ENCODE measurements around the gene HS1BP3.

Gene HS1BP3

DNA sequence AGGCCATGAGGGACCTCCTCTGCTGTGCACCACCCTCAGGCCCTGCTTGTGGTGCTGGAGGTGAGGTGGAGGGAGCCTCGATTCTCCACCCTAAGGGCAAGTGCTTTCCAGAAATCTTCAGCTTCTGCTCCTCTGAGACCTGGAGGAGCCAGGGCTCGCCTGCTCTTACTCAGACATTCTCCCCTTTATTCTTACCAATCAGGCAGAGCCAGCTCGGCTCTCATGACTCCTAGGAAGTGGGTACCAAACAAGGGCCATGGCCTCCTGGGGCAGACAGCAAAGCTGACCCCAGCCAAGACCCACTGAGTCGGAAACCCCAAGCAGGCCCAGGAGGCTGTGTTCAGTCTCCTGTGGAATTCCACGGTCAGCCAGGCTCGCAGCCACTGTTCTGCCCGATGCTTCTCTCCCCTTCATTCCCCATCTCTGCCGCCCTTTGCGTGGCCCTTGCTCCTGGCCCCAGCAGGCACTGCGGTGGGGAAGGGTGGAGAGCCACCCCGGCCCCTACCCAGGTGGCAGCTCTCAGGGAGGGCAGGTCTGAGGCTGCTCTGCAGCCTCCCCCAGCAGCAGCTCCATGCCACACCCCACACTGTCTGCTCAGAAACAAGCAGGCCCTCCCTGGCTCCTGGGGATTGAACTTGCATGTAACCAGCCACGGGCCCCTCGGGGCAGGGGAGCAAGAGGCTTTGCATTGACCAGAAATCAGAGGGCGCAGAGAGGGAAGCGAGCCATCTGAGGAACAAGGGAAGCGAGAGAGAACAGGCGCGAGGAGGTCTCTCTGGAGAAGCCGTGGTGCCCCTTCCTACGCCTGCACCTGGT lies 24.0 kb downstream of the HS1BP3 start:
- DNase-seq: no peak

DNA sequence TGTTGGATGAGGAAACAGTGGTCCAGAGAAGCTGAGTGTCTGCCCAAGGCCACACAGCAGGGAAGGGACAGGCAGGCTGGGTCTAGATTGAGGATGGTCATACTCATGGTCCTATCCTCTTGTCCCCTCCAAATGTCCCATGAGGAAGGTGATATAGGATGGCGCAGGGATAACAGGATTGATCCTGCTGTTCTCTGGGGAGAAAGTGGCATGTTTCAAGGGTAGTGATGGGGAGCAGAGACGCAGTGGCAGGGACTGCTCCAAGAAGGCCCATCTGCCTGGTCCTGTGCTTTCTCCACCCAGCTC lies 24.6 kb downstream of the HS1BP3 start:
- DNase-seq: no peak

DNA sequence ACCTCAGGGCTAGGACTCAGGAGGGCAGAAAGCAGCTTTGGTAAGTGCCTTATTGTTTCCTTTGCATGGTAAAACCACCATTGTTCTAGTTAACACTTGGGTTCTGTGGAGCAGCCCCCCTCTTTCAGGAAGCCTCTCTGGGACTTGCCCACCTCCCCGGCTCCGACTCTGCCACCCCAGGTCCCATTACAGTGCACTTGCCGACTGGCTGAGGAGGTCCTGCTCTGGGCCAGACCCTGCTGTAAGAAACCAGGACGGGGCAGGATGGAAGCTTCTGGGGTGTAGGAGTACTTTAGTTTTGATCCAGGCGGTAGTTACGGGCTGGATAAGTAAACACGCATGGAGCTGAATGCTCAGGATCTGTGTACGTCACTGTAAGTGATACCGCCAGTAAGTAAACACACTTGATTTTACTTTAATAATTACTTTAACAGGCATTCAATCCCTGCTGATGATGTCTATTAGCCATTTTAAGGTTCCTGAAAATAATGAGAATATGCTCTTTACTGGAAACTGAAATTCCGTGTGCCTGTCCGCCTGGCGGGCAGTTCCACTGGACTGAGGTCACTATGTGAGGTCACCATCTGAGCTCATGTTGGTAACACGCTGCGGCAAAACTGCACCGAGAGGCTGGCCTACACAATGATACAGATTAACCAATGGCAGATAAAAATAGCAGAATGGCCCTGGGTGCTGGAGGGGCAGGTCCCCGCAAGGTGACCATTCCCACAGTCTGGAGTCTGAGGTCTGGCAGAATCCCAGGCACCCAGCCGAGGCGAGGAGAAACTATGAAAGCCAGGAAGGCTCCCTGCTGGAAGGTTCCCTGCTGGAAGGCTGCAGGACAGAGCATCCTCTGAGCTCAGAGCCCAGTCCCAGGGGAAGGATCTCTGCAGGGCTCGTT lies 25.2 kb downstream of the HS1BP3 start:
- DNase-seq: no peak

DNA sequence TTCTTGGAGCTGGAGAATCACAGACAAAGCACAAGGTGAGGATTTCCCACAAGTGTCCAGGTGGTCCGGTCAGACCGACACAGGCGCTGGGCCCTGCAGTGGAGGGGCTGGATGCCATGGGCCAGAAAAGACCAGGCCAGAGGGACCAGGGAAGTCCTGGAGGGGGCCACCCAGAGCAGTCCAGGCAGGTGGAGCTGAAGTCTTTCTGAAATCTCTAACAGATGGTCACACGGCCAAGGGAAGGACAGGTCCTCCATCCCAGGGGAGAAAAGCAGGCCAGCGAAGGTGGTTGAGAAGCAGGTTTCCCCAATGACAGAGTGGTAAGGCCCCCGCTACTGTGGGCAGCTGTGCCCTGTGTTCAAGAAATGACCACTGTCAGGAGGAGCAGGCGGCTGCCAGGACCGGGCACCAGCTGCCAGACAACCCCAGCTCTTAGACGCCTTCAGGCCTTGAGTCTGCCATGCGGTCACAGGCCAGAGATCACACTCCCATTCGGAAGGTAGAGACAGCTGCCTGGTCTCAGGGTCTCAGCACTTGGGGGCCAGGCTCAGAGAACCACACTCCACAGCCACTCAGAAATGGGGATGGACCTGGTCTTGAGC lies 25.9 kb downstream of the HS1BP3 start:
- no peak for DNase-seq

DNA sequence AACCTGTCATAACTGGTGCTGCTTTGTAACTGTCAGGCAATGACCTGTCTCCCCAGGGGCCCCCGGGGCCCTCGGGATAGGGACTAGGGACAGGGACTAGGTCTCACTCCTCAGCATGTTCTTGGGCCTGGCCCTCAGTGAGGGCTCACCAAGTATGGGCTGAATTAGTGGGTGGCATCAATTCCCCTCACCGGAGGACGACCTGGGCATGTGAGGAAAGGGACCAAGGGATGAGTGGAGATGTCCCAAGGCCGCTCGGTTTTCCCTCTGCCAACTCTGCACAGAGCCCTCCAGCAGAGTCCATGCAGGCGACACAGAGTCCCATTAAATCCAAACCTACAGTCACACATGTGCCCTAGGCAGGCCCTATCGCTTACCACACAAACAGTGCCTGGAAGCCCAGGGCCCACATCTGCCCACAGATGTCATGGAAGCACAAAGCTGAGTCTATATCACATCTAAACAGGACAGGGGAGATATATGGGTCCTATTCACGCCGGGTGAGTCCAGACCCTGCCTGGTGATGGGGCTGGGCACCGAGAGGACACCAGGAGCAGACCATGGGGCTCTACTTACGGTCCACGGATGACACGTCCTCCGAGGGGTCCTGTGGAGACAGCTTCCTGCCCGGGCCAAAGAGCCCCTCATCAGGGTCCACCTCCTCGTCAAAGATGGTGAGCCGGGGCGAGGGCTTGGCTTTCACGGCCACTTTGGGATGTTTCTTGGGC lies 26.6 kb downstream of the HS1BP3 start:
- DNase-seq: no peak

DNA sequence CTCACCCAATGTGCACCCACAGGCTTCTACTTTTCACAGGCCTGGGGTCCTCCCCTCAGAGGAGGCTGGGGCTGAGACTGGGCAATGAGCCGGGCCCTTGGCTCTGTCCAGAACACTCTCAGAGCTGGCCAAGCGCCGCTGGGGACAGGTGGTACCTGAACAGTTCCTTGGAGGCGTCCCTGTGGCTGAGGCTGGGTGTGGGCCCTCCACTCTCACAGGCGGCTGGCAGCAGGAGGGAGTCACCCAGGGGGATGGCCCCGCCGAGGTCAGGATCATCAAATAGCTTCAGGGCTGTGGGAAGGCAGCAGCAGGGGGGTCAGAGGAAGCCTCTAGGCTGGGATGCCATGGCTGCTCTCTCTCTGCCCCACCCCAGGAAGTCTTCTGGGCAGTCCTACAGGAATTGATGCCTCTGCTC lies 27.1 kb downstream of the HS1BP3 start:
- DNase-seq: no peak

DNA sequence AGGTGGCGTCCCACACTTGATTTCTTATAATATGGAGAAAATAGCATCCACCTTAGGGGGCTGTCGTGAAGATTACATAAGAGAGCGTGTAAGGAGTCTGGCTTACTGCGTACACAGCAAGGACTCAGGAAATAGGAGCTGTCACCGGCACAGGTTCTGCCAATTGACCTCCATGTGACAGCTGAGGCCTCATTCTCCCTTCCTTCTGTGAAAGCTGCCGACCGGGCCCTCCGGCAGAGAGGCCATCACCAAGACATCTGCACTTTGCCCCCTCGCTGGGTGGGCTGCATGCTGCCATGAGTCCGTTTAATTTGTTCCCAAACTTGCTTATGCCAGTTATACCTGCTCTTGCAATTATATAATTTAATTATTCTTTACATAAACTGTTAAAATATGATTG lies 27.7 kb downstream of the HS1BP3 start:
- DNase-seq: no peak

DNA sequence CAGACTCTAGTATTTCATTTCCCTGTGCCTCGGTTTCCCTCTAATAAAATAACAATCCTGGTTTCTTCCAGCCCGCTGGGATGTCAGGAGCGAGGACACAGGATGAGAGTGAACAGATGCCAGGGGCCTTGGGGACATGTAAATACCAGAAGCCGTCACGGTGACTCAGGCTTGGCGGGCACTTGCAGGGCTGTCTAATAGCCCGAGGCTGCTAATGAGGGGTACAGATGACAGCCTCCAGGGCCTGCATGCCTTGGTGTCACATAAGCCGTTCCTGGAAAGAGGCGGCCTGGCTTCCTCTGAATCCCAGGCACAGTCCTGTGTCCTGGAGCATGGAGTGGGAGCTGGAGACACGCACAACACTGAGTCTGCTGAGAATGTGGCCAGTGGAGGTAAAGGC lies 28.2 kb downstream of the HS1BP3 start:
- no peak for DNase-seq

DNA sequence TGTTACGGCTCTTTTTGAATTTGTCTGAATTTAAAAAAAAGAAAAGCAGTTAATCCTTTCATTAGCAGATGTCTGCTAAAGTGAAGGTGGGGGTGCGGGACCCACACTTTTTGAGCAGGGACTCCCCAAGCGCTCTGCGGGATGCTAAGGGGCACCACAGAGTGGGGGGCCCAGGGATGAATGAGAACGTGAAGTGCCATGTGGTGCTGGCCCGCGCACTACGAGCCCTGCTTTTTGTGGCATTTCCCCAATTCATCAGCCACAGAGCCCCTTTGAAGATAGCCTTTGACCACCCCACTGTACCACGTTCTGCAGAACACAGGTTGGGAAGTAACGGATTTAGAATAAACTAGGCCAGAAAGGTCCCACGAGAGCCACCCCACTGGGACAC lies 28.6 kb downstream of the HS1BP3 start:
- DNase-seq: no peak

DNA sequence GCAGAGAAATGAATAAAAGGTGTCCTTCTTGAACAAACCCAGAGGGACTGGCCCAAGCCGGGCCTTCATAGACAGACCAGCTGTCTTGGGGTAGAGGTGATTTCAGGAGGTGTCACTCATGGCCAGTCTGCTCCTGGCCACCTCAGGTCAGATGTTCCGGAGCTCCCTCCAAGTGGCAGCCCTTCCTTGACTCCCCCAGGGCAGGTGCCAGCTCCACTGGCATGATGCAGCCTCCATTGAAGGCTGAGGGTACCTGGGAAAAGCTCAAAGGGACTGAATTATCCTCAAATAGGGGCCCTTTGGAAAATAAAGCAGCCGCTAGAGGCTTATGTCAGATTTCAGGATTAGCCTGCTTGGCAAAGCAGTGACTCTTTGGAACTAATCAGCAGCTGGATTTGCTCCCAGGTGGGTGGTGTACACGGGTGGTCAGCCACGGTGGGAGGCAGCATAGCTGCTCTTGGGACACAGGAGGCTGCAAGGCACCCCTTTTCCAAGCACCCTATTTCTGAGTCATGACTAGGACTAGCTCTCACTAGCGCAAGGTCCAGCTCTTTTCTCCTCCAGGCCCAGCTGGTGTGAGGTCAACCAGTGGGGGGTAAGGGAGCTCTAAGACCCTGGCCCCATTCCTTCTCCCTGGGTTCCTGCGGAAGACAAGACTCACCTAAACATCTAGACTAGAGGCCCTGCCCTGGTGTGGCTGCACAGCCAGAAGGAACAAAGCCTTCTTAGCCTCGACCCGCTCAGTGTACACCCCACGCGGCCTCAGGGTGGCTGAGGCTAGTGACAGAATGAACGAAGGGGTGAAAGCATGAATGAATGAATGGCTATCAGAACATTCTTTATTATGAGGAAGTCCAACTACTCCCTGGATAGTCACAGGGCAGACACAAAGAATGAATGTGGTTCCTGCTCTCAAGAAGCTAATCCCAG lies 29.3 kb downstream of the HS1BP3 start:
- no peak for DNase-seq

DNA sequence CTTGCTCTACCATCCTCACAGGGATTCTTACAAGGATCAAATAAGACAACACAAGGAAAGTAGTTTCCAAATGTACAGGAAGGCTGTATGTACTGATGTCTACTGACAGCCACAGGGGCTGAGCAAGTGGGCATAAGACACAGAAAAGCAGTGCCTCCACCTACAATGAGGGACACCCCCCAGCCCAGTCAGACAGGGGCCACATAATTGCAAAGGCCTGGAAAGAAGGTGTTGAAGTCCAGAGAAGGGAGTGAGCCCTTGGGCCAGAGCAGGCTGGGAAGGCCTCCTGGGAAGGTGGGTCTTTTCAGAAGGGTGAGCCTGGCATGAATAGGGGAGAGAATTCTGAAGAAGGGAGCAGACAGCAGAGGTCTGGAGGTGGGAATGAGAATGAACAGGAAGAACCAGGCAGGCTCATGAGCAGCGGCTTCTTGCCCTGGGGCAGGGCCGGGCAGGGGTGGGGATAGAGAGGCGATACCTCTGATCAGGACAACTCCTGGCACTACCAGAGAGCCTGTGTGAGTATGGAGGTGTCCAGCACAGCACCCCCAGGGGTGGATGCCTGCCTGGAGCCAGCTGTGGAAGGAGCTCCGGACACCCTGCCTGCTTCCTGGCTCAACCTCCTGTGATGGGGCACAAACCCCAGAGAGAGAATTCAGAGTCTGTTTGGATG lies 30.1 kb downstream of the HS1BP3 start:
- DNase-seq: no peak

DNA sequence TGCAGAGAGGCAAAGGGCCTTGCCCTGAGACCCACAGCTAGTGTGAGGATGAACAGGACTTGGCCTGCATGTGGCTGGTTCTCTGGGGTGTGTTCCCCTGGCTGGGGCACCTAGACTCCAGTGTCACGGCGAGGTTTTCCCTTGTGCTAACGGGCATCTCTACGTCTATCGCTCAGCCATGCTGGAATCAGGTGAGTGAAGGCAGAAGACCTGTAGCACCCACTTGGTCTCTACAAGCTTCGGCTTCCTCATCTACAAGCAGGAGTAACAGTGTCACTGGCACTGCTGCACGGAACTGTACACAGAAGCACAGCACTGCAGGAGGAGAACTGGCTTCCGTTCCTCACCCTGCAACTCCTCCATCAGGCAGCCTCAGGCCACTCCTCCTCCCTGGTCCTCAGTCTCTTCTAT lies 30.6 kb downstream of the HS1BP3 start:
- DNase-seq: no peak

DNA sequence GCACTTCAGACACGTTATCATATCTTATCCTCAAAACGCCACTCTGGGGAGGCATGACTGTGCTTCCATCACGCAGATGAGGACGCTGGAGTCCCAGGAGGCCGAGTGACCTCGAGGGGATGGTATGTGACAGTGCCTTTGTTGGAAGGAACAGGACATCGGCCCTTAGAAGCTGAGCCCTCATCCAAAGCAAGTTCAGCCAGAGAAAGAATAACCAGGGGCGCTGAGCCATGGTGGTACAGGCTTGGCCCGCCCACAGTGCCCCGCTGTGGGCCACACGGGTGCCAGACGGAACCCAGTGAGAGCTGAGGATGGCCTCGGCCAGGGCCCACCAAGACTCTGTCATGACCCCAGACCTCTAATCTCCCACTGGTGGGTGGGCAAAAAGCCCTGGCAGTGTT lies 31.3 kb downstream of the HS1BP3 start:
- no peak for DNase-seq

DNA sequence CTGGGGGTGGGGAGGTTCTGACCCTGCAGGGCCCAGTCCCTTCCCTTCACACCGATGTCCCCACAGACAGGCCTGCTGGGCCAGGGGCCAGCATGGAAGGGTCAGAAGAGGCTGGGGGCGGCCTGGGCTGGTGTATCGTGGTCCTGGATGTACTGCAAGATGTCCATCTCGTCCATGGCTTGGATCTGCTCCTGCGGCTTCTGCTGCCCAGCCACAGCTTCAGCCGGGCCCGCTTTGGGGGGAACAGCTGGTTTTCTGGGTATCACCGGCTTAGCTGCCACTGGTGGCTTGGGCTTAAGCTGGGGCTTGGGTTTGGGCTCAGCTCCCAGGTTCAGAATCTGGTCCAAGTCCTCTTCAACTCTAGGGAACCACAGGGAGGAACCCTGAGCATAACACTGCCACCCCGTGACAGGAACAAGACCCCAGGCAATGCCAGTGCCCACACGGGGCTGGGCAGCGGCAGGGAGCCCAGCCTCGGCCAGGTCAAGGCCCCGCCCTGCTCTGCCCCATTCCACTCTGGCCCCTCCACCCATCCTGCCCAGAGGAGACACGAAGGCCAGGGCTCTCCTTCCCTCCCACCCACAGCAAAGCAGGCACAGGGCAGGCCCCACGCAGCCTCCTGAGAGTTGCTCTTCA lies 31.9 kb downstream of the HS1BP3 start:
- DNase-seq: no peak

DNA sequence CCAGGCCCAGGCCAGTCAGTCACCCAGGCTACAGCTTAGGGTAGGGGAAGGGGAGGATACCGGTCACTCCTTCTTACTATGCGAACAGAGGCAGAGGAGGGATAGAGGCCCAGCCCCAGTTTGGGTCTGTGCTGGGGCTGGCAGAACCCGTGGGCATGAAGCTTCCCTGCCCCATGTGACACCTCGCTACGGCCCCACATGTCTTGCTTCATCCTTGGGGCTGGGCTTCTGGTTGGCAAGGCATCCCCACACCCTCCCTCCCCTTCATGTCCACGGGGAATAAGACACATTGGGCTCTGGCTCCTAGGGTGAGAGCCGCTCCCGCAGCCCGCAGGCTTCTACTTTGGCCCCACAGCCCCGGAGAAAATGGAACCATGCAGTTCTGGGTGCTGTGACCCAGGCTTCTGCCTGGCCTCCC lies 32.4 kb downstream of the HS1BP3 start:
- DNase-seq: no peak

DNA sequence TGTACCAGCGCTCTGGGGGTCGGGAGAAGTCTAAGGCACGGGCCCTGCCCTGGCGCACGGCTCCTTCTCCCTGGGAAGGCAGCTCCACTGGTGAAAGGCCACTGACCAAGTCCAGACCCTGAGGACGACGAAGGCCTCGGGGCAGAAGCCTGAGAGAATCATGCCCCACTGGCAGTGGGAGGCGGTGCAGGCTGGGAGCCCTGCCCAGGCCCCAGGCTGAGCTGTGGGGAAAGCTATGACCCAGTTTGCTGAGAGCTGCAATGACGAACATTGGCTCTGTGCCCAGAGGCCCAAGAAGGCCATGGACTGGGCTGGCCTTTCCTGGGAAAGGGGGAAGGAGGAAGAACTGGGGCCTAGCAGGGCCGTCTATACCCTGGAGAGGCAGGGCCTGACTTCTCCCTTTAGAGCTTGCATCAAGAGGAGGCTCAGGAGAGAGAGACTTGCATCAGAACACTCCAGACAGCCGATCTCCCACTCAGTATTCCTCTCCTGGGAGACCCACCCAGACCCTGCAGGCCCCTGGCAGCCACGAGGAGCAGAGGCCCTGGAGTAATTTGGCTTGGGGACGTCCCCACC lies 32.9 kb downstream of the HS1BP3 start:
- no peak for DNase-seq

DNA sequence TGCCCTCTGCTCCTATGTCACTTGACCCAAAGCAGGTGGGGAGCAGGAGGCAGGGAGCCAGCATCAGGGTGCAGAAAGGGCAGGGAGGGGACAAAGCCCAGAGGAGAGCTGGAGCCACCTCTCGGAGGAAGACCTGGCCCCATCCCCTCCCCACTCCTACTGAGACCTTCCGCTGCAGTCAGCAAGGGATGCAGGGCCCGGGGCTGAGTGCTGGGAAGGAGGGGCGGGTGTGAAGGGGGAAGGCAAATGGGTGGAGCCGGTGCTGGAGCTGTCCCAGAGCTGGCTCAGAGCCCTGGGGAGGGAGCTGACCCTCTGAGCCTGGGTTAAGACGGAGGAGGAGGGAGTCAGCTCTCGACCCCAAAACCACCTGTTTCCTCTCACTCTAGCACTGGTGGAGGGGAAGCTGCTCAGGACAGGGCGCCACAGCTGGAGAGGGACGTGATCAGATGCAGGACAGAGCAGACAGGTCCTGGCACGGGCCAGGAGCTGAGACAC lies 33.8 kb downstream of the HS1BP3 start:
- no peak for DNase-seq

DNA sequence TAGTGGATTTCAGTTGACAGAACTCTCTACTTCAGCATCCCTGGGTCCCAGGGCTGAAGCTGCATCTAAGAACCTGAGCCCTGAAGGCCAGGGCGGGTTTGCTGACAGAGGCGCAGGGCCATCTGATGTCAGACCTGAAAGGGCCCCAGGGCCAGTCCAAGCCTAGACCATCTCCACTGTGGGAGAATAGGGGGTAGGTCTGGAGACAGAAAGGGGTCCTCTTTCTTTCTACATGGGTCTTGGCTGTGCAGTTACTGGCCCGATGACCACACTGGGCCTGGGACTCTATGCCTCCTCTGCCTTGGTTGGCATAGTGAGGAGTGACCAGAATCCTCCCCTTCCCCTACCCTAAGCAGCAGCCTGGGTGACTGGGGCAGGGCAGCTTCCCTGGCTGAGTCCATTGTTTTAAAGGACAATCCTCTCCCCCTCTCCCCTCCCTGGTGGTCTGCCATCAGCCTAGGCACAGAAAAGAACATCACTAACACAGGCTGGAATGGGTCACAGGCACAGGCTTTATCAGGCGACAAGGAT lies 34.5 kb downstream of the HS1BP3 start:
- DNase-seq: no peak

DNA sequence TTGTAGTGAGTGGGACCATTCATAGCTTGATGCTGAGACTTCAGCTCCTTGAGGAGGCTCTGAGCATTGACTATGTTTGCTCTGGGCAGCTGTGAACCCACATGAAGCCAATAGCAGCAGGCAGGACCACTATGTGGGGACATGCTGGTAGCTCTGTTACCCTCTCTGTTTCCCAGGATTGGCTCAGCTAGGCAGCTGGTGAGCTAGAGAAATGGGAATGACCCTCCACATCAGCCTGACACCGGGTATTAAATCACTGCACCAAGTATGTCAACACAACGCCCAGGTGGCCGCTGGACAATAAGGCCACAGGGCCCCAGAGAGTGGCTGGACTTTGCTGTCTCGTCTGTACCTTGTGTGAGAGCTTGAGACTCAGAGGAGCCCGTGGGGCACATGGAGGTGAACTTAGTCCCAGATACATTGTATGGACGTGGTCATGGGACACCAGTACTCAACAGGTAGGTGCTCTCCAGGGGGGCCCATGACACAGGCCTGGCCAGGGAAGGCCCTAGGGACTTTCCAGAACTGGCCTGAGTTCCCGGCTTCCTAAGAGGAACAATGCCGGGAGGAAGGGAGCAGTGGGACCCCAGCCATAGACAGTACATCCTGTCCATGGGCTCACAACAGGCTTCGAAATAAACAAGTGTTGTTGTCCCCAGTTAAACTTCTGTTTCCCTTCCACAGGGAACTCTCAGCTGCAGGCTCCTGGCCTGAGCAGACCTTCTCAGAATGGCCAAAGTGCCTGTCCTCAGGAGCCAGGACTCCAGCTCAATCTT lies 35.2 kb downstream of the HS1BP3 start:
- DNase-seq: no peak

All from activated T-cell treated with anti-CD3 and anti-CD28 coated beads, Interleukin-2, amount 50 U/mL, for 1 hour (primary cell).